CD4-positive, alpha-beta T cell (primary cell): ENCODE data around the gene AKNAD1. TPM values are rescaled to one million over a fixed set of nuclear protein-coding genes. Genes with fewer than 3 reads are reported as not detected.
"Not testable (repeated sequence)": the region's sequence is repeated elsewhere in the genome, so short reads cannot be mapped to it uniquely, and the experiment has no call there.

ENCODE experiments used
- ATAC-seq: fragments of 200-7000 bp; cut with Tn5 transposase; one replicate; pipeline ENCODE4 v1.10.0; 2022; ENCODE audit warnings: mild to moderate bottlenecking; ENCODE audit not compliant: poor library complexity
- CTCF ChIA-PET: fragments of 350-600 bp; sonication (Branson Sonifier 250); formaldehyde crosslinking; loops from one replicate; lab custom pipeline; 2021; ENCODE audit warnings: antibody characterized with exemption, inconsistent platforms; lab: Charles Lee
- POLR2A ChIA-PET: fragments of 350-600 bp; sonication (Branson Sonifier 250); formaldehyde crosslinking; loops from one replicate; lab custom pipeline; 2021; ENCODE audit warnings: antibody characterized with exemption, inconsistent platforms; lab: Charles Lee
- DNase-seq, 14 experiments: peaks; one replicate each; pipeline ENCODE4 v3.0.0-alpha.2; 2013 to 2020; ENCODE audit warnings: mixed read lengths in 2 of 14
- H3K27ac ChIP-seq, 2 donors: one replicate each; pipeline versions ENCODE4 v1.5.1 to v1.7.0; 2013; ENCODE audit warnings: low read length in 2 of 2, low read depth in 1 of 2, mild to moderate bottlenecking in 1 of 2
- H3K27me3 ChIP-seq, 2 experiments: 1 replicate in 1 of 2; 2 replicates in 1 of 2; pipeline versions ENCODE4 v1.6.1 to v1.7.0; 2013; ENCODE audit warnings: low read length in 2 of 2, control low read depth in 1 of 2, mild to moderate bottlenecking in 1 of 2, moderate library complexity in 1 of 2; ENCODE audit not compliant: insufficient read depth in 2 of 2, control insufficient read depth in 1 of 2
- H3K36me3 ChIP-seq: one replicate; pipeline ENCODE4 v1.6.1; 2013; ENCODE audit warnings: low read length, control low read depth; ENCODE audit not compliant: insufficient read depth
- H3K4me1 ChIP-seq: one replicate; pipeline ENCODE4 v1.6.1; 2013; ENCODE audit warnings: low read length, control low read depth; ENCODE audit not compliant: insufficient read depth
- H3K4me3 ChIP-seq: one replicate; pipeline ENCODE4 v1.5.1; 2013; ENCODE audit warnings: mild to moderate bottlenecking, low read length, moderate library complexity
- H3K9me3 ChIP-seq, 2 experiments: 1 replicate in 1 of 2; 2 replicates in 1 of 2; pipeline versions ENCODE4 v1.6.1 to v1.7.0; 2013; ENCODE audit warnings: low read length in 2 of 2, mild to moderate bottlenecking in 2 of 2, control low read depth in 1 of 2, moderate library complexity in 1 of 2; ENCODE audit not compliant: control insufficient read depth in 1 of 2, insufficient read depth in 1 of 2
- H3K27ac Mint-ChIP-seq: one replicate; pipeline ENCODE4 v1.8.0; 2020; ENCODE audit warnings: mixed read lengths
- H3K27me3 Mint-ChIP-seq: one replicate; pipeline ENCODE4 v1.8.0; 2021; ENCODE audit warnings: mixed read lengths
- H3K36me3 Mint-ChIP-seq: one replicate; pipeline ENCODE4 v1.8.0; 2021; ENCODE audit warnings: low read depth, mixed read lengths
- H3K4me1 Mint-ChIP-seq: one replicate; pipeline ENCODE4 v1.8.0; 2021; ENCODE audit warnings: low read depth, mixed read lengths
- H3K4me3 Mint-ChIP-seq: one replicate; pipeline ENCODE4 v1.8.0; 2020; ENCODE audit warnings: mild to moderate bottlenecking, mixed read lengths
- H3K9me3 Mint-ChIP-seq: one replicate; pipeline ENCODE4 v1.8.0; 2020; ENCODE audit warnings: mixed read lengths
- CTCF ChIP-seq: fragments of 200-600 bp; IDR thresholded peaks from one replicate; pipeline ENCODE4 v1.8.0; 2022; ENCODE audit warnings: antibody characterized with exemption, mild to moderate bottlenecking
- intact Hi-C, 2 experiments: fragments of 100-400 bp; cut with DNase I in 1 of 2; cut with micrococcal nuclease in 1 of 2; formaldehyde crosslinking; loops; one replicate each; pipeline versions ENCODE4 v1.15.1 to v1.9.0; 2023 to 2025; cut with DNase I, micrococcal nuclease
- total RNA-seq, 174 experiments: library from RNA in 2 of 174; stranded (reverse) in 2 of 174; gene quantifications; one replicate each; pipeline ENCODE4 v1.2.3 and lab custom pipeline; 2021 to 2026

AKNAD1 gene
- total RNA-seq, 2 experiments from 2014 or later: not detected

- peaks cover 98% of the 10 kb centered on the region for H3K36me3 Mint-ChIP-seq
- H3K27ac ChIP-seq: no peak overlapping the region
- no peak for TF ChIP-seq CTCF
- peaks cover 9 to 19% of the 10 kb centered on the region in 2 experiments for H3K9me3 ChIP-seq
- H3K36me3 ChIP-seq: peaks cover 55% of the 10 kb centered on the region
- peaks cover 10% of the 10 kb centered on the region for H3K9me3 Mint-ChIP-seq
- H3K4me1 ChIP-seq: no peaks in the 10 kb centered on the region
- no peak for DNase-seq
- no peak overlapping the region for H3K27ac Mint-ChIP-seq
- no peaks in the 10 kb centered on the region for H3K4me1 Mint-ChIP-seq
- H3K27me3 Mint-ChIP-seq: no peaks in the 10 kb centered on the region
- intact Hi-C loops: no loop called here
- no peak overlapping the region for H3K4me3 ChIP-seq
- H3K27me3 ChIP-seq: no peaks in the 10 kb centered on the region
- ChIA-PET POLR2A (no interaction called here), CTCF (no interaction called here)
- no peak overlapping the region for H3K4me3 Mint-ChIP-seq
- ATAC-seq: no peak
These were observed 71.0 kb downstream of the AKNAD1 start for GRCh38 chr1:108785880-108786279.

- ATAC-seq (no peak), DNase-seq (no peak)
- Mint-ChIP-seq H3K4me3 (no peak overlapping the region), H3K9me3 (peaks cover 10% of the 10 kb centered on the region), H3K27me3 (no peaks in the 10 kb centered on the region), H3K4me1 (no peaks in the 10 kb centered on the region), H3K36me3 (peaks cover 93% of the 10 kb centered on the region), H3K27ac (no peak overlapping the region)
- Histone ChIP-seq H3K27me3 (no peaks in the 10 kb centered on the region), H3K4me3 (no peak overlapping the region), H3K36me3 (peaks cover 54% of the 10 kb centered on the region), H3K9me3 (peaks cover 9 to 19% of the 10 kb centered on the region in 2 experiments), H3K27ac (no peak overlapping the region), H3K4me1 (no peaks in the 10 kb centered on the region)
- ChIA-PET CTCF (no interaction called here), POLR2A (no interaction called here)
- intact Hi-C loops: no loop called here
- TF ChIP-seq CTCF: no peak
These were observed 71.6 kb downstream of the AKNAD1 start for GRCh38 chr1:108785264-108785663.

GRCh38 chr1:108781575-108781944 lies 75.3 kb downstream of the AKNAD1 start:
- peaks cover 9 to 19% of the 10 kb centered on the region in 2 experiments for H3K9me3 ChIP-seq
- DNase-seq, H3K27ac Mint-ChIP-seq, H3K27me3 ChIP-seq, H3K27me3 Mint-ChIP-seq, H3K4me3 Mint-ChIP-seq, H3K4me3 ChIP-seq, H3K4me1 Mint-ChIP-seq, CTCF ChIA-PET, intact Hi-C loops, H3K27ac ChIP-seq, POLR2A ChIA-PET, H3K4me1 ChIP-seq, ATAC-seq: not testable (repeated sequence)
- Mint-ChIP-seq H3K36me3 (peaks cover 84% of the 10 kb centered on the region), H3K9me3 (peaks cover 10% of the 10 kb centered on the region)
- peaks cover 76% of the 10 kb centered on the region for H3K36me3 ChIP-seq

- intact Hi-C loops: no loop called here
These were observed 75.8 kb downstream of the AKNAD1 start for GRCh38 chr1:108780937-108781574.

More at GRCh38 chr1:108780937-108781574, 75.8 kb downstream of the AKNAD1 start:
- Mint-ChIP-seq H3K36me3 (peaks cover 83% of the 10 kb centered on the region), H3K4me1 (no peaks in the 10 kb centered on the region), H3K27ac (no peak overlapping the region), H3K27me3 (no peaks in the 10 kb centered on the region), H3K9me3 (peaks cover 9% of the 10 kb centered on the region), H3K4me3 (no peak overlapping the region)
- ChIA-PET POLR2A (no interaction called here), CTCF (no interaction called here)
- TF ChIP-seq CTCF: no peak
- Histone ChIP-seq H3K36me3 (peaks cover 76% of the 10 kb centered on the region), H3K4me1 (no peaks in the 10 kb centered on the region), H3K4me3 (no peak overlapping the region), H3K9me3 (peaks cover 9 to 19% of the 10 kb centered on the region in 2 experiments), H3K27me3 (no peaks in the 10 kb centered on the region), H3K27ac (no peak overlapping the region)
- ATAC-seq: no peak
- DNase-seq: no peak
